RPMI7951 (cell line): ENCODE data around the gene KLF2. TPM values are rescaled to one million over a fixed set of nuclear protein-coding genes. Genes with fewer than 3 reads are reported as not detected.
"Not testable (repeated sequence)": the region's sequence is repeated elsewhere in the genome, so short reads cannot be mapped to it uniquely, and the experiment has no call there.

Experiments used
- DNase-seq: peaks from one replicate; pipeline ENCODE4 v3.0.0-alpha.2; 2012; ENCODE audit warnings: low read depth
- total RNA-seq: library from RNA; depleted of rRNA; stranded (reverse); fragments of >200 nt; shearing (Covaris generic); gene quantifications from 2 replicates; pipeline ENCODE4 v1.2.3, GENCODE V29; 2014

Gene KLF2
- total RNA-seq, 1 experiment from 2014 or later, result 2.8 TPM

- DNase-seq, result no peak
Measured at GRCh38 chr19:16336571-16336970, 11.9 kb downstream of the KLF2 start.

- DNase-seq, result no peak
Measured at GRCh38 chr19:16337809-16338469, 13.3 kb downstream of the KLF2 start.

- DNase-seq, result peak; percentile 99
Measured at GRCh38 chr19:16338470-16339360, 14.1 kb downstream of the KLF2 start.

GRCh38 chr19:16339361-16339725, 14.7 kb downstream of the KLF2 start:
- no peak for DNase-seq

- peak; percentile 48 for DNase-seq
Measured at GRCh38 chr19:16340092-16340491, 15.5 kb downstream of the KLF2 start.

GRCh38 chr19:16340654-16341053, 16.0 kb downstream of the KLF2 start:
- DNase-seq, result no peak

- DNase-seq, result peak; percentile 82
Measured at GRCh38 chr19:16342002-16342715, 17.5 kb downstream of the KLF2 start.

- no peak for DNase-seq
Measured at GRCh38 chr19:16343156-16343555, 18.5 kb downstream of the KLF2 start.

GRCh38 chr19:16345457-16345856, 20.8 kb downstream of the KLF2 start:
- no peak for DNase-seq

GRCh38 chr19:16347099-16347498, 22.5 kb downstream of the KLF2 start:
- DNase-seq, result not testable (repeated sequence)

GRCh38 chr19:16347706-16348105, 23.1 kb downstream of the KLF2 start:
- DNase-seq, result no peak

- DNase-seq, result no peak
Measured at GRCh38 chr19:16349551-16350152, 25.0 kb downstream of the KLF2 start.

GRCh38 chr19:16351133-16351809, 26.6 kb downstream of the KLF2 start:
- peak; percentile 93 for DNase-seq

GRCh38 chr19:16355293-16356043, 30.8 kb downstream of the KLF2 start:
- DNase-seq, result peak; percentile 85

- no peak for DNase-seq
Measured at GRCh38 chr19:16358456-16358855, 33.8 kb downstream of the KLF2 start.

- DNase-seq, result no peak
Measured at GRCh38 chr19:16359074-16359473, 34.4 kb downstream of the KLF2 start.

- no peak for DNase-seq
Measured at GRCh38 chr19:16359964-16360363, 35.3 kb downstream of the KLF2 start.

GRCh38 chr19:16360738-16361137, 36.1 kb downstream of the KLF2 start:
- no peak for DNase-seq

GRCh38 chr19:16361254-16361653, 36.6 kb downstream of the KLF2 start:
- DNase-seq, result no peak

GRCh38 chr19:16361926-16362325, 37.3 kb downstream of the KLF2 start:
- no peak for DNase-seq
